HepG2 (cell line): ENCODE results near the gene SPTBN2. TPM values are rescaled to one million over a fixed set of nuclear protein-coding genes. Genes with fewer than 3 reads are reported as not detected.
A peak's percentile ranks its signal among the peaks of the same experiment; 100 is the strongest.

Experiments
- AGO2 ChIP-seq: fragments of 200-400 bp; formaldehyde crosslinking; optimal IDR thresholded peaks from 2 replicates; pipeline ENCODE3; 2017; ENCODE audit warnings: mild to moderate bottlenecking, low read depth, low read length, moderate library complexity
- AHR ChIP-seq: IDR thresholded peaks from 2 replicates; pipeline ENCODE4 v1.6.1; 2018; ENCODE audit warnings: missing genetic modification reagents, missing compliant biosample characterization
- DBP ChIP-seq: sonication (generic); formaldehyde crosslinking; IDR thresholded peaks from 2 replicates; pipeline ENCODE4 v1.4.0; 2020; ENCODE audit warnings: missing genetic modification reagents; ENCODE audit errors: not compliant biosample characterization
- HIVEP1 ChIP-seq: sonication (generic); formaldehyde crosslinking; IDR thresholded peaks from 2 replicates; pipeline ENCODE4 v1.4.0; 2020; ENCODE audit warnings: mild to moderate bottlenecking, missing genetic modification reagents
- HMG20A ChIP-seq: IDR thresholded peaks from 2 replicates; pipeline ENCODE4 v1.6.1; 2016; ENCODE audit warnings: borderline replicate concordance
- HNRNPH1 ChIP-seq: fragments of 200-400 bp; formaldehyde crosslinking; optimal IDR thresholded peaks from 2 replicates; pipeline ENCODE3; 2017; ENCODE audit warnings: mild to moderate bottlenecking, low read depth, low read length
- HOXD1 ChIP-seq: sonication (generic); formaldehyde crosslinking; IDR thresholded peaks from 2 replicates; pipeline ENCODE4 v1.5.0; 2020; ENCODE audit warnings: missing genetic modification reagents
- IRF9 ChIP-seq: sonication (generic); formaldehyde crosslinking; IDR thresholded peaks from 2 replicates; pipeline ENCODE4 v1.8.0; 2022; ENCODE audit warnings: missing genetic modification reagents, mild to moderate bottlenecking, borderline replicate concordance
- KLF15 ChIP-seq: sonication (generic); formaldehyde crosslinking; IDR thresholded peaks from 2 replicates; pipeline ENCODE4 v1.8.1; 2023; ENCODE audit warnings: borderline replicate concordance, mild to moderate bottlenecking, inconsistent platforms, missing genetic modification reagents, mixed read lengths
- NFRKB ChIP-seq: fragments of 450-650 bp; IDR thresholded peaks from 2 replicates; pipeline ENCODE4 v1.6.1; 2017
- PAX8 ChIP-seq: sonication (generic); formaldehyde crosslinking; IDR thresholded peaks from 2 replicates; pipeline ENCODE4 v1.8.0; 2022; ENCODE audit warnings: mild to moderate bottlenecking, missing genetic modification reagents, borderline replicate concordance
- PCBP2 ChIP-seq: fragments of 200-400 bp; formaldehyde crosslinking; optimal IDR thresholded peaks from 2 replicates; pipeline ENCODE3; 2018; ENCODE audit warnings: low read length, low read depth; ENCODE audit not compliant: poor library complexity, severe bottlenecking
- PHF21A ChIP-seq: sonication (generic); formaldehyde crosslinking; IDR thresholded peaks from 2 replicates; pipeline ENCODE4 v1.5.0; 2020; ENCODE audit warnings: mild to moderate bottlenecking, missing genetic modification reagents
- RFX3 ChIP-seq: IDR thresholded peaks from 2 replicates; pipeline ENCODE4 v1.6.1; 2016; ENCODE audit warnings: missing biosample characterization, missing genetic modification reagents
- SKI ChIP-seq: fragments of 450-650 bp; IDR thresholded peaks from one replicate; pipeline ENCODE4 v1.6.1; 2018; ENCODE audit warnings: mild to moderate bottlenecking; ENCODE audit not compliant: partially characterized antibody
- SMARCC2 ChIP-seq: fragments of 450-650 bp; IDR thresholded peaks from 2 replicates; pipeline ENCODE4 v1.6.1; 2017; ENCODE audit warnings: antibody characterized with exemption, mild to moderate bottlenecking
- SMYD3 ChIP-seq: sonication (generic); formaldehyde crosslinking; IDR thresholded peaks from 2 replicates; pipeline ENCODE4 v1.8.1; 2023; ENCODE audit warnings: mild to moderate bottlenecking, missing genetic modification reagents
- TMF1 ChIP-seq: sonication (generic); formaldehyde crosslinking; IDR thresholded peaks from 2 replicates; pipeline ENCODE4 v1.8.1; 2022; ENCODE audit warnings: low read depth, missing genetic modification reagents
- U2AF2 ChIP-seq: fragments of 200-400 bp; formaldehyde crosslinking; IDR thresholded peaks from 2 replicates; pipeline ENCODE4 v1.6.1; 2017; ENCODE audit warnings: low read depth, mild to moderate bottlenecking, low read length
- ZFAT ChIP-seq: sonication (generic); formaldehyde crosslinking; conservative IDR thresholded peaks from 2 replicates; pipeline ENCODE4 v1.8.1; 2023; ENCODE audit warnings: missing genetic modification reagents, inconsistent platforms
- ZNF101 ChIP-seq: sonication (generic); formaldehyde crosslinking; IDR thresholded peaks from 2 replicates; pipeline ENCODE4 v1.4.0; 2020; ENCODE audit warnings: mild to moderate bottlenecking, low read depth, missing genetic modification reagents, borderline replicate concordance
- ZNF24 ChIP-seq: fragments of 450-650 bp; IDR thresholded peaks from 2 replicates; pipeline ENCODE4 v1.6.1; 2017; ENCODE audit warnings: antibody characterized with exemption, mild to moderate bottlenecking
- ZNF251 ChIP-seq: sonication (generic); formaldehyde crosslinking; IDR thresholded peaks from 2 replicates; pipeline ENCODE4 v1.9.0; 2021; ENCODE audit warnings: mild to moderate bottlenecking, missing genetic modification reagents
- ZNF292 ChIP-seq: sonication (generic); formaldehyde crosslinking; IDR thresholded peaks from 2 replicates; pipeline ENCODE4 v1.8.1; 2022; ENCODE audit warnings: mild to moderate bottlenecking, low read depth, missing genetic modification reagents, borderline replicate concordance
- ZNF3 ChIP-seq: IDR thresholded peaks from 2 replicates; pipeline ENCODE4 v1.7.0; 2017; ENCODE audit warnings: inconsistent platforms
- ZNF331 ChIP-seq: sonication (generic); formaldehyde crosslinking; IDR thresholded peaks from 2 replicates; pipeline ENCODE4 v1.4.0; 2020; ENCODE audit warnings: missing genetic modification reagents
- ZNF589 ChIP-seq: sonication (generic); formaldehyde crosslinking; conservative IDR thresholded peaks from 2 replicates; pipeline ENCODE4 v1.8.0; 2022; ENCODE audit warnings: mild to moderate bottlenecking, moderate library complexity, missing genetic modification reagents
- ZNF788 ChIP-seq: sonication (generic); formaldehyde crosslinking; IDR thresholded peaks from 2 replicates; pipeline ENCODE4 v1.5.0; 2020; ENCODE audit warnings: mild to moderate bottlenecking, missing genetic modification reagents, borderline replicate concordance
- ZNF83 ChIP-seq: sonication (generic); formaldehyde crosslinking; IDR thresholded peaks from 2 replicates; pipeline ENCODE4 v1.4.0; 2020; ENCODE audit warnings: missing genetic modification reagents, mild to moderate bottlenecking, borderline replicate concordance
- ZZZ3 ChIP-seq: sonication (generic); formaldehyde crosslinking; IDR thresholded peaks from 2 replicates; pipeline ENCODE4 v1.4.0; 2020; ENCODE audit warnings: missing genetic modification reagents, mild to moderate bottlenecking, borderline replicate concordance
- polyA plus RNA-seq, 8 experiments: library from polyadenylated mRNA; depleted of rRNA in 3 of 8; stranded (reverse) in 7 of 8; unstranded in 1 of 8; fragments of >200 nt; fragmentation: Illumina TruSeq in 4 of 8; extraction: Trizol in 4 of 8; gene quantifications; 2 replicates each; pipeline versions ENCODE4 v1.2.1 to v1.2.3, GENCODE V29; 2011 to 2016; ENCODE audit warnings: low read depth in 4 of 8, missing spikeins in 1 of 8, mixed read lengths in 1 of 8; ENCODE audit not compliant: insufficient read depth in 1 of 8
- total RNA-seq, 5 experiments: library from RNA; depleted of rRNA; stranded (reverse); fragments of >200 nt; fragmentation: Illumina TruSeq; extraction: Trizol; gene quantifications; 2 replicates each; pipeline ENCODE4 v1.2.3, GENCODE V29; 2016; ENCODE audit warnings: low read depth in 1 of 5

SPTBN2 gene
- total and polyA plus RNA-seq, 2 of the 13 experiments (the other 11 are each of a cell fraction or from before 2014, with no cell fraction given), result 0.65 to 4.0 TPM

- peak; percentile 17; the same call in 1 of the 2 replicates for TF ChIP-seq HMG20A
- no peak for TF ChIP-seq RFX3 (CRISPR knock-in tag)
- no peak for TF ChIP-seq SMYD3 (CRISPR knock-in tag)
- no peak for TF ChIP-seq PAX8 (CRISPR knock-in tag)
- TF ChIP-seq ZNF3 (CRISPR knock-in tag), result no peak
- peak; percentile 44; the same call in 1 of the 2 replicates for TF ChIP-seq ZNF83 (CRISPR knock-in tag)
- TF ChIP-seq AGO2, result no peak
- TF ChIP-seq NFRKB, result no peak
- TF ChIP-seq DBP, result no peak
- TF ChIP-seq ZNF292 (CRISPR knock-in tag), result no peak
- no peak for TF ChIP-seq ZZZ3 (CRISPR knock-in tag)
- no peak for TF ChIP-seq KLF15 (CRISPR knock-in tag)
- peak; percentile 45; the same call in 1 of the 2 replicates for TF ChIP-seq PHF21A (CRISPR knock-in tag)
- TF ChIP-seq ZNF589 (CRISPR knock-in tag), result no peak
- no peak for TF ChIP-seq U2AF2
- no peak for TF ChIP-seq HIVEP1 (CRISPR knock-in tag)
- TF ChIP-seq ZNF24, result no peak
- TF ChIP-seq TMF1 (CRISPR knock-in tag), result no peak
- TF ChIP-seq IRF9 (CRISPR knock-in tag), result no peak
- TF ChIP-seq HOXD1, result no peak
- no peak for TF ChIP-seq AHR
- no peak for TF ChIP-seq ZNF251 (CRISPR knock-in tag)
- no peak for TF ChIP-seq SKI
- peak; percentile 61; the same call in 1 of the 2 replicates for TF ChIP-seq ZNF788 (CRISPR knock-in tag)
- TF ChIP-seq HNRNPH1, result no peak
- peak; percentile 76 for TF ChIP-seq ZNF331
- no peak for TF ChIP-seq PCBP2
- no peak for TF ChIP-seq ZNF101 (CRISPR knock-in tag)
- TF ChIP-seq SMARCC2, result no peak
- TF ChIP-seq ZFAT (CRISPR knock-in tag), result no peak
Measured at GRCh38 chr11:66694732-66695207, 34.2 kb downstream of the SPTBN2 start (continued).
